Activated CD4-positive, alpha-beta T cell treated with anti-CD3 and anti-CD28 coated beads, Interleukin-2, amount 50 U/mL, for 4 hours (primary cell): ENCODE data around the gene ADGRV1.
"Not testable (repeated sequence)": the region's sequence is repeated elsewhere in the genome, so short reads cannot be mapped to it uniquely, and the experiment has no call there.

Source experiments
- DNase-seq, 2 experiments: peaks; one replicate each; pipeline ENCODE4 v3.0.0-alpha.2; 2020

ADGRV1 gene

GRCh38 chr5:90602681-90603080 is 44.1 kb downstream of the ADGRV1 start:
- DNase-seq: no peak

GRCh38 chr5:90606539-90606938 is 47.9 kb downstream of the ADGRV1 start:
- no peak for DNase-seq

DNA sequence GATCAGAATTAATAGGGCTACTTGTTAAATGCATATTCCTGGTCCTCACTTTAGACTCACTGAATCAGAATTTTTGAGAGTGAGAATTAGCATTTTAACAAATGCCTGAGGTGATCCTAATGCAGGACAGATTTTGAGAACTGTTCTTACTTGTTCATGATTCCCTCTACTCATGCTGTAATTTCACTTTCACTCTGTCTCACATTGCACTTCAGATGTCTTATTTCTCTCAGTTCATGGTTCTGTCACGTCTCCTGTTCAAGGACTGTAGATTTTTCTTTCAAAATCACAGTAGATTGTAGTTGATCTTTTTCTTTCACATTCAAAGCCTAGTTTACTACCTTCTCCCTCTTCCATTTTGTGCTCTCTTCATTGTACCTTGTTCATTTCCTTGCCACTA is 54.3 kb downstream of the ADGRV1 start:
- DNase-seq: no peak

DNA sequence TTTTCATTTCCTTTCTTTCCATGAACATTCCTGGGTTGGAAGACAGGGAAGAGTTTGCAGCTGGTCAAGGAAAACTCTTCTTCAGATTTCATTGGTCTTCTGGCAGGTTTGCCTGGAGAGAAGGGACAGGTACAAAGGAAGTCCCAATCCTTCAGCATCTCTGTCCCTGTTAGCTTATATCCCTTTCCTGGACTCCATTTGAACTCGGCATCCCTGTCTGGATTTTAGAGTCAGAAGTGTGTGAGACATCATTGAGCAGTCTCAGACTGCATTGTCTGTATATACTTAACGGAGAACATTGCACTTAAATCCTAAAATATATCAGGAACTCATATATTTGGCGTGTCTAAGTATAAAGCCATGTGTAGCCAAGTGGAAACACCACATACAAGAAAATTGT is 54.9 kb downstream of the ADGRV1 start:
- no peak for DNase-seq

DNA sequence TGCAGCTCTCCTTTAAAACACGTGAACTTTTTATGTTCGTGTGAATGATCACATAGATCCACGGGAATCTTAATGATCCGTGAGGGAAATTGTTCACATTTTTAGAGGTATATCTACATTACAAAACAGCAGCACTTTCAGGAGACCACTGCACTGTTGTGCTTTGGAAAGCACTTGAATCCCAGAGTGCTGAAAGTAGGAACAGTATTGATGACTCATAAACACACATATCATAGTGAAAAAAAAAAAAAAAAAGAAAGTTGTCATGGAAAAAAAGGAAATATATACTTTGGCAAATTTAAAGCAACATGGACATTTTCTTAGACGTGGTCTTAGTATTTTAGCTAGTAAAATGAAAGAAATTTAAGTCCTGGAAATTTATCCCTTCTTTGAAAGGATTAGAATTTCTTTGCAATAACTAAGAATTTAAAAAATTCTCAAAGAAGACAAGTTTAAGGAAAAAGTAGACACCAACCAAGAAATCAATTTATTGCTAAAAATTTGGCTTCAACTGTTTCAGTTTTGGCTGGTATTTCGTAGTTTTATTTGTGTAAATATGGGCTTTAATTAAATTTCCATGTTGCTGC is 55.4 kb downstream of the ADGRV1 start:
- no peak for DNase-seq

DNA sequence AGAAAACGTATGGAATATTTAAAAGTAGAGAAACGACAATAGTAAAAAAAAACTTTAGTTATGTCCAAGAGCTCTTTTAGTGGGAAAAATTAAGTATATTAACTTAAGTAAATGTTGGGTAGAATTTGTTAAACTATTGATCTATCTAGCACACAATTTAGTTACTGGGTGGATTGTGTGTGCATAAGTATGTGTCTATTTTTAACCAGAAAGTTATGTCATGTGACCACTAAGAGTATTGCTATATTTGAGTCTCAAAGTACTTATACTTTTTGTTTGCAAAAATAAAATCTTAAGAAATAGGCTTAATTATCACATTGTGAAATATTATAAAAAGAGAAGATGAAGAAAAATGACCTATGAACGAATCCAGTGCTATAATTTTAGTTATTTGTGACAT is 56.8 kb downstream of the ADGRV1 start:
- no peak for DNase-seq

- no peak for DNase-seq
These were observed 59.5 kb downstream of the ADGRV1 start for GRCh38 chr5:90618071-90618470.

DNA sequence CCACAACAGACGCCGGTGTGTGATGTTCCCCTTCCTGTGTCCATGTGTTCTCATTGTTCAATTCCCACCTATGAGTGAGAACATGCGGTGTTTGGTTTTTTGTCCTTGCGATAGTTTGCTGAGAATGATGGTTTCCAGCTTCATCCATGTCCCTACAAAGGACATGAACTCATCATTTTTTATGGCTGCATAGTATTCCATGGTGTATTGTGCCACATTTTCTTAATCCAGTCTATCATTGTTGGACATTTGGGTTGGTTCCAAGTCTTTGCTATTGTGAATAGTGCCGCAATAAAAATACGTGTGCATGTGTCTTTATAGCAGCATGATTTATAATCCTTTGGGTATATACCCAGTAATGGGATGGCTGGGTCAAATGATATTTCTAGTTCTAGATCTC is 61.2 kb downstream of the ADGRV1 start:
- not testable (repeated sequence) for DNase-seq

DNA sequence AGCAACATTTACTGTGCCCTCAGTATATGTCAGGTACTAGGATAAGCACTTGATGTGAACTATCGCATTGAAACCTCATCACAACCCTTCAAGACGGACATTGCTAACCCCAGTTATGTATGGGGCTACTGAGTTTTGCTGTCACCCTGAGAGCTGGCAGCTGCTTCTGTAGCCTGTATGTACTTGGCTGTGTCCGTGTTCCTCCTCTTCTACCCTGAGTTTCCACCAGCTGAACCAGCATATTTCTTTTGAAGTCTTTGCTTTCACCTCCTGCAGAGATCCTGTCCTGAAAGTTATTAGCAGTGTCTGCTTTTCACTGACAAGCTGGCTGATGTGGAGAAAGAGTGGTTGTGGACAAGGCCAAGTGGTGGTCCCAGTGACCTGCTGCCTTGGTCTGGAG is 63.3 kb downstream of the ADGRV1 start:
- DNase-seq: no peak

- DNase-seq: no peak
These were observed 67.9 kb downstream of the ADGRV1 start for GRCh38 chr5:90626493-90626892.

DNA sequence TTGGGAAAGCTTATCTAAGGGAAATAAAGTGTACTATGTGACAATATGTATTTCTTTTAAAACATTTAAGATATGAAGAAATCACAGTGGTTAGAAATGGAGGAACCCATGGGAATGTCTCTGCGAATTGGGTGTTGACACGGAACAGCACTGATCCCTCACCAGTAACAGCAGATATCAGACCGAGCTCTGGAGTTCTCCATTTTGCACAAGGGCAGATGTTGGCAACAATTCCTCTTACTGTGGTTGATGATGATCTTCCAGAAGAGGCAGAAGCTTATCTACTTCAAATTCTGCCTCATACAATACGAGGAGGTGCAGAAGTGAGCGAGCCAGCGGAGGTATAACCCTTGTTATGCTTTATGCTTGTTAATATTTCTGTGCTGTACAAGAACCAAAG is 69.9 kb downstream of the ADGRV1 start:
- DNase-seq: no peak

- DNase-seq: no peak
These were observed 74.2 kb downstream of the ADGRV1 start for GRCh38 chr5:90632791-90633190.

DNA sequence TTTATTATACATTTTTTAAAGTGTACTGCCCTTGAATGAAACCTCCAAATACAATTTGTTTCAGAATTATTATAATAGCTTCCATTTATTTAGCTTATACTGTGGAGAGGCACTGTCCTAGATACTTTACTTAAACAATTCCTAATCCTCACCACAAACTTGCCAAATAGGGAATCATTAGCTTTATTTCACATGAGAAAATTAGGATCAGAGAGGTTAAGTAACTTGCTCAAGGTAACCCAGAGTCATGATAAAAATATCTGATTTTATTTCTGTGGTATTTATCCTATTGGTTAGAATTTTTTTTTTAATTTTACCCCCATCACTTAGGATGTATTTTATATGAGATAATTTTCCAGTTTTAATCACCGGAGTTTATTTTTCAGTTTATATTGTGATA is 78.4 kb downstream of the ADGRV1 start:
- DNase-seq: no peak

DNA sequence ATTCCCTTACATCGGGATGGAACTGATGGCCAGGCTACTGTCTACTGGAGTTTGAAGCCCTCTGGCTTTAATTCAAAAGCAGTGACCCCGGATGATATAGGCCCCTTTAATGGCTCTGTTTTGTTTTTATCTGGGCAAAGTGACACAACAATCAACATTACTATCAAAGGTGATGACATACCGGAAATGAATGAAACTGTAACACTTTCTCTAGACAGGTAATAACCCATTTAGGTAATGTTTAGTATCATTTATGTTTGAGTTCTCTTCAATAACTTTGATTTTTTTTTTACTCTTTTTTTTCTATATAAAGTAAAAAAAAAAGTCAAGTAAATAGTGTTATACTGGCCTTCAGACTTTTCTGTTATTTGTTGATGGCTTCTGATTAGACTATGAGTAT is 79.1 kb downstream of the ADGRV1 start:
- DNase-seq: no peak

- no peak for DNase-seq
These were observed 80.3 kb downstream of the ADGRV1 start for GRCh38 chr5:90638878-90639277.

DNA sequence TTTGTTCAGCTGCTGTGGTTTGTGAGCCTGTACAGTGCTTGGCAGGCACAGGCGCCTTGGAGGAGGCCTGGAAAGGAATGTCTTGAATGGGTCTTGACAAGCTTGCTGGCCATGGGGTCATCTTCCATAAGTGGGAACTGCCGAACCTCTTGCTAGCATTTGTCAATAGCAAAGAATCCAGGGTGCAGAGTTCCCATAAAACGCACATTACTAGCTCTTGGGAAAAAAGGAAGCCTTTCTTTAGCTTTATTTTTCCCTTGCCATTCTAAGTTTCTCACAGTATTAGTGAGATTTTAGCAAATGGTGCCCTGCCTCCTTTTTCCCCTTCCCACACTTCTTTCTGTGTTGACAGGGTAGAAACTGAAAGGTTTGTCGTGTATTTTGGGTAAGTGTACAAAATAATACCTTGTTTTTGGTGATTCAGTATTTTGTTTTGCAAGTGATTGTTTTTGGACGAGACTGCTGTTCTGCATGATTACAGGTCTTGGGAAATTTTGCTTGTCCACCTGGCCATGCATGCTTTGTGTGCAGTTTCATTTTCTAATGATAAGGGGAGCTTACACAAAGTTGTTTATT is 82.0 kb downstream of the ADGRV1 start:
- no peak for DNase-seq

GRCh38 chr5:90641528-90641927 is 82.9 kb downstream of the ADGRV1 start:
- no peak for DNase-seq

GRCh38 chr5:90642706-90643229 is 84.2 kb downstream of the ADGRV1 start:
- DNase-seq: no peak

- no peak for DNase-seq
These were observed 85.5 kb downstream of the ADGRV1 start for GRCh38 chr5:90644132-90644531.

GRCh38 chr5:90645024-90645610 is 86.5 kb downstream of the ADGRV1 start:
- no peak for DNase-seq

GRCh38 chr5:90650767-90651166 is 92.2 kb downstream of the ADGRV1 start:
- no peak for DNase-seq

DNA sequence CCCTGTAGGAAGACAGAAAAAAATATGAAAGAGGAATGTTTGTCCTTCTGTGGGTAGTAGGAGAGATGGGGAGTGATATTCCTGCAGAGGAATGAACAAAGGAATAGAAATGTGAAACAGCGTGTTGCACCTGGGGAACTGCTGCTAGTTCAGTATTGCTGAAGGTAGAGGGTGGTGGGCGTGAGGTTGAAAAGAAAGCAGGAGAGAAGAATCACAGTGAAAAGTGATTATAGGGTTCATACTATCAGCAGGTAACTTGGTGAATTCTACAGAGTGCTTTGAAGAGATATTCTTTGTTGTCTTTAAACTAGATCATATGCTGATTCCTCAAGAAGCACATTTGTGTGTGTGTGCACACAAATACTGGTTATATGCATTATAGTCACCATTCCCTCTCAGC is 95.6 kb downstream of the ADGRV1 start:
- DNase-seq: no peak

GRCh38 chr5:90655423-90655822 is 96.8 kb downstream of the ADGRV1 start:
- no peak for DNase-seq

DNA sequence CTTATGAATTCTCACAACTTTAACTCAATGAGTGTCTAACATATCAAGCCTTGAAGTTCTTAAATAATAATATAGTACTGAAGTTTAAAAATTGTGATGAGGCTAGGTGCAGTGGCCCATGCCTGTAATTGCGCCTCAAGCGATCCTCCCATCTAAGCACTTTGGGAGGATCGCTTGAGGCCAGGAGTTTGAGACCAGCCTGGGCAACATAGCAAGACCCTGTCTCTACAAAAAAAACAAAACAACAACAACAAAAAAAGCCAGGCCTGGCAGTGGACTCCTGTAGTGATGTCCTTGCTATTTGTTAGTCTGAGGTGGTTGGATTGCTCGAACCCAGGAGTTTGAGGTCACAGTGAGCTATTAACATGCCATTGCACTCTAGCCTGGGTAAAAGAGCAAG is 98.4 kb downstream of the ADGRV1 start:
- no peak for DNase-seq

DNA sequence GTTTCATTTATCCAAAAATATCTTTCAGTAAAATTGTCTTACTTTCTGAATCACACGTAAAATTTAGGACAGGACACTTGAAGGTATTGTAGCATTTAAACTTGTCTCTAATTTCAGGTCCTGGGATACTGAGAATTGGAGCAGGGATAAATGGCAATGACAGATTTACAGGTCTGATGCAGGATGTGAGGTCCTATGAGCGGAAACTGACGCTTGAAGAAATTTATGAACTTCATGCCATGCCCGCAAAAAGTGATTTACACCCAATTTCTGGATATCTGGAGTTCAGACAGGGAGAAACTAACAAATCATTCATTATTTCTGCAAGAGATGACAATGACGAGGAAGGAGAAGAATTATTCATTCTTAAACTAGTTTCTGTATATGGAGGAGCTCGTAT is 99.2 kb downstream of the ADGRV1 start:
- DNase-seq: no peak
